Myocyte (in vitro differentiated cells): ENCODE measurements around the gene USP13. TPM values are rescaled to one million over a fixed set of nuclear protein-coding genes. Genes with fewer than 3 reads are reported as not detected.

Experiments
- DNase-seq: peaks from one replicate; pipeline ENCODE4 v3.0.0-alpha.2; 2012; ENCODE audit warnings: low read depth
- total RNA-seq: library from RNA; depleted of rRNA; stranded (reverse); fragments of >200 nt; gene quantifications from 2 replicates; pipeline ENCODE4 v1.2.3, GENCODE V29; 2014

The USP13 gene
- total RNA-seq, 1 donor from 2014 or later, result 50.1 TPM

- DNase-seq, result no peak
Measured at GRCh38 chr3:179694731-179695130, 41.9 kb downstream of the USP13 start.

GRCh38 chr3:179695672-179696313, 43.0 kb downstream of the USP13 start:
- DNase-seq, result no peak

GRCh38 chr3:179697736-179698332, 45.0 kb downstream of the USP13 start:
- no peak for DNase-seq

GRCh38 chr3:179700716-179701115, 47.9 kb downstream of the USP13 start:
- no peak for DNase-seq

- DNase-seq, result no peak
Measured at GRCh38 chr3:179701176-179701827, 48.5 kb downstream of the USP13 start.

- no peak for DNase-seq
Measured at GRCh38 chr3:179702271-179702947, 49.6 kb downstream of the USP13 start.

GRCh38 chr3:179703816-179704215, 51.0 kb downstream of the USP13 start:
- DNase-seq, result no peak

GRCh38 chr3:179706233-179706632, 53.4 kb downstream of the USP13 start:
- DNase-seq, result peak; percentile 83

- DNase-seq, result no peak
Measured at GRCh38 chr3:179710079-179710478, 57.2 kb downstream of the USP13 start.

GRCh38 chr3:179713643-179714090, 60.8 kb downstream of the USP13 start:
- DNase-seq, result peak; percentile 84

GRCh38 chr3:179715582-179715981, 62.7 kb downstream of the USP13 start:
- DNase-seq, result no peak

- no peak for DNase-seq
Measured at GRCh38 chr3:179716226-179716625, 63.4 kb downstream of the USP13 start.

- peak; percentile 85 for DNase-seq
Measured at GRCh38 chr3:179716811-179717210, 64.0 kb downstream of the USP13 start.

- no peak for DNase-seq
Measured at GRCh38 chr3:179717219-179717618, 64.4 kb downstream of the USP13 start.

- DNase-seq, result no peak
Measured at GRCh38 chr3:179719048-179719734, 66.4 kb downstream of the USP13 start.

- DNase-seq, result no peak
Measured at GRCh38 chr3:179720196-179720595, 67.4 kb downstream of the USP13 start.

GRCh38 chr3:179723617-179724016, 70.8 kb downstream of the USP13 start:
- DNase-seq, result no peak

- no peak for DNase-seq
Measured at GRCh38 chr3:179726075-179726699, 73.3 kb downstream of the USP13 start.

GRCh38 chr3:179729086-179729485, 76.2 kb downstream of the USP13 start:
- no peak for DNase-seq

GRCh38 chr3:179729981-179730380, 77.1 kb downstream of the USP13 start:
- no peak for DNase-seq

- DNase-seq, result peak; percentile 11
Measured at GRCh38 chr3:179730506-179730905, 77.7 kb downstream of the USP13 start.
